Skin of body (tissue), 2 donors: ENCODE measurements around the gene PSMF1. TPM values are rescaled to one million over a fixed set of nuclear protein-coding genes. Genes with fewer than 3 reads are reported as not detected.
"Not testable (repeated sequence)": the region's sequence is repeated elsewhere in the genome, so short reads cannot be mapped to it uniquely, and the experiment has no call there.

Source experiments
- DNase-seq: peaks from one replicate; lab custom pipeline; 2025; lab: John Stamatoyannopoulos, UW
- total RNA-seq: library from RNA; depleted of rRNA; stranded (reverse); fragments of >200 nt; gene quantifications from one replicate; pipeline ENCODE4 v1.2.3, GENCODE V29; 2014

The PSMF1 gene
- total RNA-seq, 1 donor from 2014 or later: 25.2 TPM

DNA sequence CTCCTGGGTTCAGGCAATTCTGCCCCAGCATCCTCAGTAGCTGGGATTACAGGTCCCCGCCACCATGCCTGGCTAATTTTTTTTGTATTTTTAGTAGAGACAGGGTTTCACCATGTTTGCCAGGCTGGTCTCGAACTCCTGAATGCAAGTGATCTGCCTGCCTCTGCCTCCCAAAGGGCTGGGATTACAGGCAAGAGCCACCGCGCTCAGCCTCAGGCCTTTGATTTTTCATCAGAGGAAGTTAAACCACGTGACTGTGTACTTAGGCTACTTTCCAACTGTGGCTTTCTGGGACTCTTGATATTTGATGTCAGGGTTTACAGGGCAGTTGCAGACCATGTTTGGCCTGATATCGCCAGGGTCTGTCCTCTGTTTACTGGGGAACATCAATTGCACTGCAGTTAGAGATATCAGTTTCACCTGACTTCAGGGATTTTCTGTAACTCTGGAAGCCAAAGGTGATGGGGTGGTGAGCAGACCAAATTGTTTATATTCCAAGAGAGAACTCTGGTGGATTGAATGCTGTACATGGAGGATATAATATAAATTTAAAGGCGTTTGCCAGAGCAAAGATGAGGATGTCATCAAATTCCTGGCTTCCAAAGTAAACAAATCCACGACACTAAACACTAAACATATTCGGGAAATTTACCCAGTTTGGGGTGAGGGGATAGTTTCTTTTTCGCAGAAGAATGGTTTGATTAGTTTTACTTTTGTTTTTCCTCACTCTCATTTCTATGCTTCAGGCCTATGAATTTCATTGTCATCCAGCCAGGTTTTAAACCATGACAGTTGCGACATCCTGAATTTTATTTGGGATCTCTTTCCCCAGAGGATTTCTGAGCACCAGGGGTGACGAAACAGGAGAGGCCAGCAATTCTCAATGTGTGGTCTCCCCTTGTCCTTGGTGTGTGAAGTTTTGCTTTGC, 4.2 kb downstream of the PSMF1 start:
- peak; percentile 20 for DNase-seq

- DNase-seq: no peak
These were observed 5.3 kb downstream of the PSMF1 start for GRCh38 chr20:1123666-1124065.

DNA sequence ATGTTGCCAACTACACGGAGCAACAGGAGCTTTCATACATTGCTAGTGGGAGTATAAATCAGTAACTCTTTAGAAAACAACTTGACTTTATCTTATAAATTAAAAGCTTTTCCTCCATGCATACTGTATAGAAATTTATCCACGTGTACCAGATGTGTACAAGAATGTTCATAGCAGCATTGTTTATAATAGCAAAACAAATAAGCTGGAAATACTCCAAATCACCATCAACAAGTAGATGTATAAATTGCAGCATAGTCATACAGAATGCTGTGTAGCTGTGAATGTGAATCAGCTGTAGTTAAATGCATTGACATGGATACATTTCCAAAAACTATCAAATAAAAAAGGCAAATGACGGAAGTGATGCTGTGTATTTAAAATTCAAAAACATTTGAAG, 6.0 kb downstream of the PSMF1 start:
- DNase-seq: peak; percentile 77

GRCh38 chr20:1125277-1125676, 6.9 kb downstream of the PSMF1 start:
- DNase-seq: no peak

DNA sequence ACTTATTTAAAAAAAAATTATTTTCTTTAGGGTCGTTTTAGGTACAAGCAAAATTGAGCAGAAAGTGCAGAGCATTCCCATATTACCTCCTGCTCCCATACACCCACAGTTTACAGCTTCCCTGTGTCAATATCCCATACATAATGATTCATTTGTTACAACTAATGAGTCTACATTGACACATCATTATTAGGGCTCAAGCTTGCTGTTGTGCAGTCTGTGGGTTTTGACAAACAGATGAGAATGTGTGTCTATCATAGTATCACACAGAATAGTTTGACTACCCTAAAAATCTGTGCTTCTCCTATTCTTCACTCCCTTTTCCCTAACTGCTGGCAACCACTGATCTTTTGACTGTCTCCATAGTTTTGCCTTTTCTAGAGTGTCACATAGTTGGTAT, 9.4 kb downstream of the PSMF1 start:
- DNase-seq: no peak

- DNase-seq: no peak
These were observed 11.8 kb downstream of the PSMF1 start for GRCh38 chr20:1130058-1130694.

DNA sequence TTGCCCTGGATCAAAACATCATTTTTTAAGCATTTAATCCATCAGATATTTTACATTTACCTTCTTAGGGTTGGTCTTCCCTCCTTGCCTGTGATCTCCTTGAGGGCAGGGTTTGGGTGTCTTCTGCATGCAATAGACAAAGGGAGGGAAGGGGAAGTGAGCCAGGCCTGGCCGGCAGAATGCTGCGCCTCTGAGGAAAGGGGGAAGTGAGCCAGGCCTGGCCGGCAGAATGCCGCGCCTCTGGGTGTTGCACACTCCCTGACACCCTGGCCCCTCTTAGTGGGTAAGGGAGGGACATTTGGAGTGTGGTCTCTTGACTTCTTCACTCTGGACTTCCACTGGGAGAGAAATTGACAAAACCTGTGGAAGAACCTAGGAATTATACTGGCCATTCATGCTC, 12.4 kb downstream of the PSMF1 start:
- no peak for DNase-seq

- DNase-seq: no peak
These were observed 13.0 kb downstream of the PSMF1 start for GRCh38 chr20:1131354-1131753.

DNA sequence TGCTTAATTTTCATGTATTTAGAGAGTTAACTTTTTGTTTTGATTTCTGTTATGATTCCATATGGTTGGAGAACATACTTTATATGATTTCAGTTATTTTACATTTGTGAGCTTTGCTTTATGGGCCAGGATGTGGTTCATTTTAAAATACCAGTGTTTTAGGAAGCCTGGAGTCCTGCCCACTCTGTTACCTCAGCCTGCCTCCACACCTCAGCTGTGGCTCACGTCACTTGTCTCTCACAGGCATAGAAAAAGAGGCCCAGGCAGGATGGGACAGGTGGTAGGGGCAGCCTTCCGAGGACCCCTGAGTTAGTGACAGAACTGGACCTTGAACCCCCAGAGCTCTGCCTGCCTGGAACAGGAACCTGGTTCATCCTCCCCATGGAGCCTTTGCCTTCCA, 16.0 kb downstream of the PSMF1 start:
- no peak for DNase-seq

DNA sequence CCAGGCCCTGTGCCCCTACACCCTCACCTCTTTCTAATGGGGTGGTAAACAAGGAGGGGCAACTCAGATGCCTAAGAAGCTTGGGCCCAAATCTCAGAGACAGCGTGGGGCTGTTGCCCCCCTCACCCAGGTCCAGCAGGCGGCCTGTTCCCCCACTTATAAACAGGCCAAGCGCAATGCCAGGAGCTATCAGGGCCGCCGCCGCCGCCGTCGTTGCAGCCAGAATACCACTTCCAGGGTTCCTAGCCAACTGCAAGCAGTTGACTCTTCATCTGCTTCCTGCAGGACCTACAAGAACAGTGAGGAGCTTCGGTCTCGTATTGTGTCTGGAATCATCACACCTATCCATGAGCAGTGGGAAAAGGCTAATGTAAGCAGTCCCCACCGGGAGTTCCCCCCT, 16.4 kb downstream of the PSMF1 start:
- no peak for DNase-seq

- DNase-seq: no peak
These were observed 18.8 kb downstream of the PSMF1 start for GRCh38 chr20:1137236-1137635.

- no peak for DNase-seq
These were observed 26.2 kb downstream of the PSMF1 start for GRCh38 chr20:1144401-1145172.

- no peak for DNase-seq
These were observed 28.6 kb downstream of the PSMF1 start for GRCh38 chr20:1146957-1147356.

- DNase-seq: not testable (repeated sequence)
These were observed 31.4 kb downstream of the PSMF1 start for GRCh38 chr20:1149812-1150211.

DNA sequence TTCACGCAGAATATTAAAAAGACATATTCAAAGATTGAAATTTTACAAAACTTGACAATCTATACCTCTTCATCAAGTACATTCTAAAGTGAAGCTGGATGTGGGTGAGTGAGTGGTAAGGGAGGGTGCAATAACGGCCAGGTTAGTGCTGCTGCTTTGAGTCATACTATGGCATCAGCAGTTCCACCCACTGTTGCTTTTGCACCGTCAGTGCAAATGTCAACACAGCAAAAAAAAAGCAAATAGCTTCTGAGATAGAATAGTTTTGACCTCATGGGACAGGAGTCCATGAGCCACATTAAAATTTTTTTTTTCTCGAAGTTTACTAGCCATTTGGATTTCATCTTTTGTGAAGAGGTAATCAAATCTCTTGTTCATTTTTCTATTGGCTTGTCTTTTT, 31.8 kb downstream of the PSMF1 start:
- DNase-seq: no peak

- DNase-seq: no peak
These were observed 32.6 kb downstream of the PSMF1 start for GRCh38 chr20:1150968-1151367.

GRCh38 chr20:1154226-1154625, 35.8 kb downstream of the PSMF1 start:
- no peak for DNase-seq

GRCh38 chr20:1154691-1155090, 36.3 kb downstream of the PSMF1 start:
- DNase-seq: no peak

DNA sequence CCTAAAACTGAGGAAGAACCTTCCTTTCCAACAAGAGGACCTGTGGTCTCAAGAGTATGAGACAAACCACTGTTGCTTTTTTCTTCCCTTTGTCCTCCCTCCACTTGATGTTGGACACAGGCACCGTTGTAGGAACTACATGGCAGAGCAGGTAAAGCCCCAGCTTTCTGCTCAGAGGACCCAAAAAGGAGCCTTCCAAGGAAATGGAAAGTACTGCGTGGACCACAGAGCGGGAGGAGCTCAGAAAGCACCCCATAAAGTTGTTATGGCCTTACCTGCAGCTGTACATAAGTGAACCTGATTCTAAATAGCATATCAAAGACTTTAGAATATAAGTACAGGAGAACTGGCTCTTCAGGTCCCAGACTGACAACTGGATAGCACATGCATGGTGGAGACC, 36.9 kb downstream of the PSMF1 start:
- no peak for DNase-seq

DNA sequence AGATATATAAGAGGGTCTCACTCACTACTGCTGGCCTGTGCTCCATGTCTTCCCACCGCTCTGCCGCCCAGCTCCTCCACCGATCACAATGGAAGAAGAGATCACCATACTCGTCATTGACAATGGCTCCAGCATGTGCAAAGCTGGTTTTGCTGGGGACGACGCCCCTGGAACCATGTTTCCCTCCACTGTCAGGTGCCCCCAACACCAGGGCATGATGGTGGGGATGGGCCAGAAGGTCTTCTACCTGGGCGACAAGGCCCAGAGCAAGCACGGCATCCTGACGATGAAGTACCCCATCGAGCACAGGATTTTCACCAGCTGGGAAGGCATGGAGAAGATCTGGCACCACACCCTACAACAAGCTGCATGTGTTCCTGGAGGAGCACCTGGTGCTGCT, 42.1 kb downstream of the PSMF1 start:
- no peak for DNase-seq

GRCh38 chr20:1160991-1161390, 42.6 kb downstream of the PSMF1 start:
- no peak for DNase-seq

GRCh38 chr20:1163105-1163504, 44.7 kb downstream of the PSMF1 start:
- no peak for DNase-seq
